ENCODE measurements around the gene ZSCAN23. TPM values are rescaled to one million over a fixed set of nuclear protein-coding genes. Genes with fewer than 3 reads are reported as not detected.

The ZSCAN23 gene
- total and polyA plus RNA-seq, 2 of the 8 experiments (the other 6 are each of a cell fraction or from before 2014, with no cell fraction given): 0.74 to 5.3 TPM

- H2BK15ac ChIP-seq (ENCODE audit: low read length): no peak overlapping the region
- no peak overlapping the region for H3K4me3 ChIP-seq (ENCODE audit: extremely low read depth in 1 of 4, insufficient read depth in 2 of 4, low read depth in 3 of 4, low read length in 4 of 4)
- no peak overlapping the region for H3K56ac ChIP-seq (replicated peaks; ENCODE audit: insufficient read length, low read depth, low read length)
- no peak overlapping the region for H3K27ac ChIP-seq (ENCODE audit: low read depth, low read length)
- no peak overlapping the region for H3K9ac ChIP-seq (replicated peaks in 1 of 4; ENCODE audit: extremely low read depth in 1 of 4, low read depth in 3 of 4, low read length in 3 of 4)
- H2BK12ac ChIP-seq (ENCODE audit: low read depth, low read length): no peak overlapping the region
- no peaks in the 10 kb centered on the region for H4K20me1 ChIP-seq (replicated peaks in 1 of 2; ENCODE audit: control insufficient read depth in 1 of 2, insufficient read depth in 2 of 2, low read length in 2 of 2)
- WGBS, 2 experiments (ENCODE audit: extremely low coverage in 1 of 2, insufficient coverage in 1 of 2, insufficient read length in 1 of 2, insufficient replicate concordance in 2 of 2, low coverage in 1 of 2, low lambda C conversion rate in 2 of 2, missing lambda C conversion rate in 1 of 2): 100% methylated on average over 1 of the region's 1 CpG; no CpG with 5 or more reads in 1 of the 2 experiments
- no peak overlapping the region for H3K23ac ChIP-seq (ENCODE audit: insufficient read length)
- H3K27me3 ChIP-seq (replicated peaks in 1 of 4; ENCODE audit: control insufficient read depth in 3 of 4, extremely low read depth in 1 of 4, insufficient read depth in 3 of 4, low read length in 3 of 4): no peaks in the 10 kb centered on the region
- H3K79me1 ChIP-seq (ENCODE audit: low read depth, low read length): no peaks in the 10 kb centered on the region
- POLR2A ChIA-PET (ENCODE audit: partially characterized antibody): interaction anchor here (1.5 kb wide), 1 partner anchor 39 kb away, joined by 5 read pairs; no protein-coding TSS in a partner anchor
- no peaks in the 10 kb centered on the region for H3K79me2 ChIP-seq (ENCODE audit: control insufficient read depth in 1 of 2, insufficient read depth in 2 of 2, low read length in 2 of 2)
- no peak for FAIRE-seq
- H3K4me2 ChIP-seq (ENCODE audit: insufficient read depth in 1 of 2, low read depth in 2 of 2, low read length in 2 of 2): no peak overlapping the region
- H4K5ac ChIP-seq (ENCODE audit: insufficient read length, low read depth, low read length): no peak overlapping the region
- H4K8ac ChIP-seq (ENCODE audit: extremely low read depth, insufficient read depth, low read length): no peak overlapping the region
- no peak overlapping the region for H3K18ac ChIP-seq (ENCODE audit: extremely low read depth, low read length)
- 0 out of 4 replicates have a peak, but pooled peaks cover 0 to 5% of the 10 kb centered on the region in 2 experiments for H3K9me3 ChIP-seq (ENCODE audit: insufficient read depth in 2 of 2, low read depth in 1 of 2, low read length in 1 of 2)
- H2AK5ac ChIP-seq (ENCODE audit: low read depth, low read length): no peak overlapping the region
- H4K91ac ChIP-seq (replicated peaks; ENCODE audit: insufficient read length, low read length): no peak overlapping the region
- H3K4ac ChIP-seq (replicated peaks; ENCODE audit: insufficient read length, low read depth, low read length): no peak overlapping the region
- no peak overlapping the region for H2BK120ac ChIP-seq (replicated peaks; ENCODE audit: low read depth, low read length)
- CTCF ChIA-PET (ENCODE audit: partially characterized antibody): no interaction called here
- no peak overlapping the region for H3K14ac ChIP-seq (ENCODE audit: insufficient read length)
- H3K23me2 ChIP-seq (ENCODE audit: low read depth, low read length): peaks cover 3% of the 10 kb centered on the region
- TF ChIP-seq CHD1 (IDR thresholded peaks at IDR 0.05; ENCODE audit: low read depth, low read length) (no peak), JUND (IDR thresholded peaks at IDR 0.05; ENCODE audit: low read length) (no peak), POLR2AphosphoS5 (IDR thresholded peaks at IDR 0.05; ENCODE audit: low read depth, low read length) (no peak), RAD21 (IDR thresholded peaks at IDR 0.05 in 1 of 2, conservative IDR thresholded peaks at IDR 0.05 in 1 of 2; ENCODE audit: low read depth in 2 of 2, low read length in 2 of 2) (no peak), CEBPB (IDR thresholded peaks at IDR 0.05; ENCODE audit: low read depth, low read length) (no peak), NANOG (IDR thresholded peaks at IDR 0.05; ENCODE audit: insufficient read depth, low read depth, low read length, poor library complexity, severe bottlenecking) (no peak), SIX5 (IDR thresholded peaks at IDR 0.05; ENCODE audit: low read depth, low read length) (no peak), EP300 (IDR thresholded peaks at IDR 0.05; ENCODE audit: borderline replicate concordance in 1 of 2, low read depth in 2 of 2, low read length in 2 of 2) (no peak), YY1 (IDR thresholded peaks at IDR 0.05; ENCODE audit: low read depth, low read length) (no peak), SUZ12 (IDR thresholded peaks at IDR 0.05; ENCODE audit: low read length) (no peak), RXRA (IDR thresholded peaks at IDR 0.05; ENCODE audit: insufficient read depth, low read depth, low read length) (no peak), RFX5 (IDR thresholded peaks at IDR 0.05; ENCODE audit: borderline replicate concordance, low read depth, low read length) (no peak), RNF2 (IDR thresholded peaks at IDR 0.05; ENCODE audit: borderline replicate concordance, low read depth, low read length, missing control alignments, poor library complexity, severe bottlenecking) (no peak), SRF (IDR thresholded peaks at IDR 0.05; ENCODE audit: low read depth, low read length) (no peak), POU5F1 (IDR thresholded peaks at IDR 0.05; ENCODE audit: low read depth, low read length) (no peak)
- no peak overlapping the region for H2AFZ ChIP-seq (ENCODE audit: low read length)
- no peak for DNase-seq (ENCODE audit: low read depth in 1 of 2, low spot score in 2 of 2)
- no peaks in the 10 kb centered on the region for H3K4me1 ChIP-seq (replicated peaks in 1 of 4; ENCODE audit: control insufficient read depth in 3 of 4, insufficient read depth in 4 of 4, low read length in 3 of 4)
- H2BK5ac ChIP-seq (ENCODE audit: low read depth, low read length): no peak overlapping the region
- H2BK20ac ChIP-seq (ENCODE audit: low read length): no peak overlapping the region
- no peaks in the 10 kb centered on the region for H3K36me3 ChIP-seq (ENCODE audit: control insufficient read depth in 2 of 4, insufficient read depth in 4 of 4, low read length in 3 of 4)
Observed at GRCh38 chr6:28449056-28449455, 5.8 kb upstream of the ZSCAN23 start.

All from H1 (cell line).